ENCODE data around the gene SAMD10.

GRCh38 chr20:63957004-63957689, 22.3 kb downstream of the SAMD10 start:
- TF ChIP-seq GATA2 (IDR thresholded peaks at IDR 0.05; ENCODE audit: low read depth, low read length) (no peak), GATA3 (IDR thresholded peaks at IDR 0.05; ENCODE audit: low read depth, low read length) (no peak)

All from SH-SY5Y (cell line).